ENCODE measurements around the gene MTTP.
"Not testable (repeated sequence)": the region's sequence is repeated elsewhere in the genome, so short reads cannot be mapped to it uniquely, and the experiment has no call there.

The MTTP gene

DNA sequence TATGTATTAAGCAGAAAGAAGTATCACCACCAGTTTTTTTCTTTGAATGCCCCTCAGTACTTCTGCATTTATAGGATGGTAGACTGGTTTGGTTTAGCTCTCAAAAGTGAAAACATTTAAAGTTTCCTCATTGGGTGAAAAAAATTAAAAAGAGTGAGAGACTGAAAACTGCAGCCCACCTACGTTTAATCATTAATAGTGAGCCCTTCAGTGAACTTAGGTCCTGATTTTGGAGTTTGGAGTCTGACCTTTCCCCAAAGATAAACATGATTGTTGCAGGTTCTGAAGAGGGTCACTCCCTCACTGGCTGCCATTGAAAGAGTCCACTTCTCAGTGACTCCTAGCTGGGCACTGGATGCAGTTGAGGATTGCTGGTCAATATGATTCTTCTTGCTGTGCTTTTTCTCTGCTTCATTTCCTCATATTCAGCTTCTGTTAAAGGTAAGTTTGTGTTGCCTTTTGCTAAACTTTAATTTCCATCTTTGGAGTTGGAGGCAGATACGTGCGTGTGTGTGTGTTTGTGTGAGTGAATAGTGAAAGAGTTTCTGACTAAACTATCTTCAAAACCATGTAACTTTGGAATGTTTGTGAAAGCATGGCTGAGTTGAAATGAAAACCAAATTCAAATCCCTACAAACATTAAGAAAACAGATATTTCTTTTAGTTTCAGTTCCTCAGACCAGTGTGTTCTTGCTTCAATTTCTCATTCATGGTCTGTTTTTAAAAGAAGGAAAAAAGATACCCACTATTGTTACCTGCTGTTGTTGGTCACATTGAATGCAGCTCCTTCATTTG is at the start of gene MTTP:
Gene MTTP, plus strand, starts transcription at position 295 of the 795 bp plus-strand sequence. Its CDS starts 86 bp downstream, at position 381.
- peak; percentile 56 for DNase-seq

DNA sequence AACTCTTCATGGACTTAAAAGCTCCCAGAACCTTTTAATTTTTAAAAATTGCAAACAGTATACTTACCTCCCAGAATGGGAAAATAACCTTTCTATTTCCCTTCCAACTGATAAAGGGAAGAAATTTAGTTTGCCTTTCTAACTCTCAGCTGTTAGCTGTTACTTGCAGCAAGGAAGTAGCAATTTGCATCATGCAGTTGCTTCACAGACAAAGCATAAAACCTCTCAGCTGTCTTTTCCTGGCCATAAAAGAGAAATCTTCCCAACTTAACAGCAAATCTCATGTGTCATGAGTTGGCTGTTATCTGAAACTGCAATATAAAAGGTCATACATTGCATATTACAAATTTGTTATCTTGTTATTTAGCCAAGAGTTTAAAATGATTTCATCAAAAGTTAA is 45.4 kb upstream of the MTTP start:
- DNase-seq = peak; percentile 22

- no peak for DNase-seq
Measured at GRCh38 chr4:99529956-99530355, 44.7 kb upstream of the MTTP start.

DNA sequence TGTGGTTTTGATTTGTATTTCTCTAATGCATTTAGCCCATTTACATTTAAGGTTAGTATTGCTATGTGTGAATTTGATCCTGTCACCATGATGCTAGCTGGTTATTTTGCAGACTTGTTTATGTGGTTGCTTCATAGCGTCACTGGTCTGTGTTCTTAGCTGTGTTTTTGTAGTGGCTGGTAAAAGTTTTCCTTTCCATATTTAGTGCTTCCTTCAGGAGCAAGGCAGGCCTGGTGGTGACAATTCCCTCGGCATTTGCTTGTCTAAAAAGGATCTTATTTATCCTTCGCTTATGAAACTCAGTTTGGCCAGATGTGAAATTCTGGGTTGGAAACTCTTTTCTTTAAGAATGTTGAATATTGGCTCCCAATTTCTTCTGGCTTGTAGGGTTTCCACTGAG is 39.9 kb upstream of the MTTP start:
- DNase-seq = not testable (repeated sequence)

DNA sequence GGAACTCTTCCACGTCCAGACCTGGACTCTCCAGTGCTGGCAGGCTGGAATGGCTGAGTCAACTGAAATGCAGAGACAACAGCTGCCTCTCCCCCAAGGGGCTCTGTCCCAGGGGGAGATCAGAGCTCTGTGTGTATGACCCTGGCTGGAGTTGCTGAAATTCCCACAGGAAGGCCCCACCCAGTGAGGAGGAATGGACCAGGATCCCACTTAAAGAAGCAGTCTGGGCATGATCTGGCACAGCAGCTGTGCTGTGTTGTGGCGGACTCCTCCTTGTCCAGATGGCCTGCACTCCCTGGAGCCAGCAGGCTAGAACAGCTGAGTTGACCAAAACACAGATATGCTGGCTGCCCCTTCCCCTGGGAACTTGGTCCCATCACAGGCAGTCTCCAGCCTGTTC is 38.4 kb upstream of the MTTP start:
- DNase-seq = no peak

- no peak for DNase-seq
Measured at GRCh38 chr4:99536848-99537247, 37.8 kb upstream of the MTTP start.

DNA sequence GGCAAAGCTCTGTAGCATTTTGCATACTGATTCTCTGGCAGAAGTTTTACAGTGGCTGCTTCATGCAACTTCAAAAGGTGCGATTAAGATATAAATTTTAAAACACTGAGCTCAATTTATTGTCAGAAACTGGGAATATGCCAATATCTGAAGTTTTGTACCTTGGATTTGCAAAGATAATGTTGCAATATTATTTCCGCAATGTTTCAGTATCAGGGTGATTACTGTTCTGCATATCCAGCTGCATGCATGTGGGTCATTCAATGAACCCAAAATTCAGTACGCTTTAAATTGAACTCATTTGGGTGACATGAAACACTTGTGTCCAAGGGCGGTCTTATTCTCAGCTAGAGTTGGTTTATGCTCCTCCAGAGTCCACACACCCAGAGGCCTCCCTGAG is 37.0 kb upstream of the MTTP start:
- DNase-seq = no peak

- no peak for DNase-seq
Measured at GRCh38 chr4:99540277-99540939, 34.2 kb upstream of the MTTP start.

GRCh38 chr4:99552872-99553271 is 21.8 kb upstream of the MTTP start:
- DNase-seq = no peak

DNA sequence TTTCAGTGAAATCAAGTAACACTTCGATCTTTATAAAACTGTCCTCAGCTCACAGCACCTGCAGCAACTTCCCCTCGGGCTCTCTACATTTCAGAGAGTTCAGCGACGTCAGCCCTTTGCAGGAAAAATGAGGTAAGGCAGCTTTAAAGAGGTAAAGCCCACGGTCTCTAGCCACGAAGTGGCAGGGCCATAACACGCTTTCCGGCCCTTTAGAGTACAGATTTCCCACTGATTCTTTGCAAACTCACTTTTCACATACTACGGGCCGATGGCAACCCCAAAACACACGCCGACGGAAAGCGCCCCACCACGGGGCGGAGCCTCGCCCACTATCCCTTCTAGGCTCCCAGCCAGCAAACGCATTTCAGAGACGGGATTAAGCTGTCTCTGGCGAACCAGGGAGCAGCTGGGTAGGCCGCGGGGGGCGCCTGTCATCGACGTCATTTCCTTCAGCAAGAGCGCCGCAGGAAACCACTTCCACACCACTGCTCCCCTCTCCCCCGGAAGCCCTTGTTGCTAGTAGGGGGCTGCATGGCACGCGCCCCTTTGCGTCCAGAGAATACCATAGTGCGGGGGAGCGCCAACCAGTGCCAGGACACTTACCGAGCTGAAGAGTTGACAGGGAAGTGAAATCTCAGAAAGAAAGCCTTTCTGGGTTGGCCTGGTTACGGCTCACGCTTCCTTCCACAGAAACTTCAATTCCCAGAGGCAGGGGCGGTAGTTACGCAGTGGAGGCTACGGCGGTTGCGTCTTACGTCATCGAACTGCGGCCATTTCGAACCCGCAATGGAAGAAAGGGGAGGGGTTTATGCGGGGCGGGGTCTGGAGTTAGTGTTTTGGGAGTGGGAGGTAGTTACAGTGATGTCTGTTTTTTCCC is 11.1 kb upstream of the MTTP start, which contains the start of gene TRMT10A:
Gene TRMT10A, minus strand, starts transcription at position 730 of the 877 bp plus-strand sequence. CDS start 4,701 bp downstream, outside the sequence.
- peak; percentile 98 for DNase-seq

GRCh38 chr4:99564921-99565320 is 9.7 kb upstream of the MTTP start:
- DNase-seq = no peak

GRCh38 chr4:99571883-99572282 is 2.7 kb upstream of the MTTP start:
- no peak for DNase-seq

GRCh38 chr4:99572527-99573240 is 1.9 kb upstream of the MTTP start:
- DNase-seq = no peak

GRCh38 chr4:99573735-99574368 is 772 bp upstream of the MTTP start:
- DNase-seq = no peak

- DNase-seq = no peak
Measured at GRCh38 chr4:99578714-99579113, 4.1 kb downstream of the MTTP start.

DNA sequence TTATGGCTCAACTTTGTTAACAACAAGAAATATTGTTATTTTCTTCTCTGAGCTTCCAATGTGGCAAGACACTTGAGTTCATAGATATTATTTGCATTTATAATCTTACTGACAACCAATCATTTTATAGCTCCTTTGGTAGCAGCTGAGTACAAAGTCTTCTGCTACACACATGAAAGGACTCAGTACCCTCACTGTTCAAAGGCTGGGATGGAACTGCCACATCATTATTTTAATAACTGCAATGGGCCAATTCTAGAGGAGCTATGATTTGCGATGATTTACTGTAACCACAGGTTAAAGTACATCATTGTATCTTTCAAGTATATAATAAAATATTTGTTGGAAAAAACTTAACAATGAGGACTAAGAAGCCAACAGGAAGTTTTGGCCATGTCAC is 10.9 kb downstream of the MTTP start:
- DNase-seq = no peak

GRCh38 chr4:99586322-99586721 is 11.7 kb downstream of the MTTP start:
- DNase-seq = no peak

GRCh38 chr4:99586797-99587196 is 12.2 kb downstream of the MTTP start:
- DNase-seq = no peak

GRCh38 chr4:99587309-99587708 is 12.7 kb downstream of the MTTP start:
- no peak for DNase-seq

- DNase-seq = no peak
Measured at GRCh38 chr4:99587803-99588202, 13.2 kb downstream of the MTTP start.

DNA sequence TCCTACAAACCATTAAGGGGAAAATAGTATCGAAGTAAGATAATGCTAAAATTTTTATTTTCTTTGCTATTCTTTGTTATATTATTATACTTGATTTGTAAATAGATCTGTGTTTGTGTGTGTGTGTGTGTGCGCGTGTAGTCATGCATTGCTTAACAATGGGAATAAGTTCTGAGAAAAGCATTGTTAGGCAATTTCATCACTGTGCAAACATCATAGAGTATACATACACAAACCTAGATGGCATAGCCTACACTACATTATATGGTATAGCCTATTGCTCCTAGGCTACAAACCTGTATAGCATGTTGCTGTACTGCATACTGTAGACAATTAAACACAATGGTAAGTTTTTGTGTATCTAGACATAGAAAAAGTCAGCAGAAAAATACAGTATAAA is 17.1 kb downstream of the MTTP start:
- DNase-seq = no peak

All from inflammatory macrophage treated with lipopolysaccharide for 4 hours (primary cell).